Measurements from ENCODE around the gene CDH23.

The CDH23 gene

GRCh38 chr10:71696628-71697326, 300.1 kb downstream of the CDH23 start:
- DNase-seq: peak; percentile 11

- DNase-seq: no peak
These were observed 301.4 kb downstream of the CDH23 start for GRCh38 chr10:71697938-71698709.

GRCh38 chr10:71698737-71699136, 302.0 kb downstream of the CDH23 start:
- DNase-seq: no peak

GRCh38 chr10:71700731-71701368, 304.1 kb downstream of the CDH23 start:
- DNase-seq: no peak

- no peak for DNase-seq
These were observed 304.9 kb downstream of the CDH23 start for GRCh38 chr10:71701496-71702132.

- no peak for DNase-seq
These were observed 306.9 kb downstream of the CDH23 start for GRCh38 chr10:71703577-71703976.

- DNase-seq: no peak
These were observed 308.1 kb downstream of the CDH23 start for GRCh38 chr10:71704816-71705215.

GRCh38 chr10:71705582-71705981, 308.9 kb downstream of the CDH23 start:
- DNase-seq: peak; percentile 19

- no peak for DNase-seq
These were observed 309.7 kb downstream of the CDH23 start for GRCh38 chr10:71706216-71707121.

- DNase-seq: no peak
These were observed 310.6 kb downstream of the CDH23 start for GRCh38 chr10:71707240-71707789.

GRCh38 chr10:71708301-71708703, 311.6 kb downstream of the CDH23 start:
- DNase-seq: no peak

- no peak for DNase-seq
These were observed 312.5 kb downstream of the CDH23 start for GRCh38 chr10:71708897-71709882.

- DNase-seq: no peak
These were observed 313.8 kb downstream of the CDH23 start for GRCh38 chr10:71710519-71710918.

- no peak for DNase-seq
These were observed 314.4 kb downstream of the CDH23 start for GRCh38 chr10:71711052-71711623.

GRCh38 chr10:71712170-71712569, 315.4 kb downstream of the CDH23 start:
- no peak for DNase-seq

- no peak for DNase-seq
These were observed 315.9 kb downstream of the CDH23 start for GRCh38 chr10:71712572-71713134.

- no peak for DNase-seq
These were observed 316.7 kb downstream of the CDH23 start for GRCh38 chr10:71713135-71714030.

GRCh38 chr10:71714031-71714410, 317.3 kb downstream of the CDH23 start:
- no peak for DNase-seq

GRCh38 chr10:71714592-71714991, 317.9 kb downstream of the CDH23 start:
- no peak for DNase-seq
